Measurements from ENCODE around the gene HNRNPU. TPM values are rescaled to one million over a fixed set of nuclear protein-coding genes. Genes with fewer than 3 reads are reported as not detected.

The HNRNPU gene
- polyA plus RNA-seq, 1 donor from 2014 or later, result 346 TPM

DNA sequence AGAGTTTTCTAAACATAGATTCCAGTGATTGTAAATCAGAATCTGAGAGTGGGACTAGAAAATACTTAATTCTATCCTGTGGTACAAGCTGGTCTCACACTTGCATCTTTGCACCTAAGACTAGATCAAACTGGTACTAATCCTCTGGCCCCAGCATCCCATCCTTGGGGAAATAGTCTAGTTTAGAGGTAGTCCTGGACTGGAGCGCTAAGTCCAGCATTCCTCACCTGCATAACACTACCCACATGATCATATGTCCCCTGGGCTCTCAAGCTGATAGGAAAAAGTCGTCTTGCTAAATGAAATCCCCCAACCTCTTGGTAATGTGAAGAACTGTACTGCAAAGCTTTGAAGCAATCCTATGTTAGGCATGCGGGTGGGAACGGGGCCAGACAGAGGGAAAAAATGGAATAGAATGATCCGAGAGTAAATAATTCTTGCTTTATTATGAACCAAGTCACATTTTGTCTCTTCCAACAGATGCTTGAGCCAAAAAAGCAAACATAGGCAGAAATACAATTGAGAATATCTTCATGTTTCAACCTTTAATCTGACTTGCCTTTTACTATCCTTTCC lies 24.0 kb downstream of the HNRNPU start:
- H3K9me3 ChIP-seq (ENCODE audit: low read length), result no peaks in the 10 kb centered on the region
- no peak overlapping the region for H3K4me2 ChIP-seq (ENCODE audit: low read length)
- peaks cover 12% of the 10 kb centered on the region for H3K36me3 ChIP-seq (ENCODE audit: insufficient read depth, low read length)
- H3K9me2 ChIP-seq (ENCODE audit: insufficient read depth, low read length), result no peaks in the 10 kb centered on the region
- H3K27ac ChIP-seq (ENCODE audit: low read length), result no peak overlapping the region
- H3K9ac ChIP-seq (ENCODE audit: low read length), result no peak overlapping the region
- peaks cover 58% of the 10 kb centered on the region for H3K79me2 ChIP-seq (replicated peaks; ENCODE audit: insufficient read depth, low read length)
- TF ChIP-seq, protein P1, sequence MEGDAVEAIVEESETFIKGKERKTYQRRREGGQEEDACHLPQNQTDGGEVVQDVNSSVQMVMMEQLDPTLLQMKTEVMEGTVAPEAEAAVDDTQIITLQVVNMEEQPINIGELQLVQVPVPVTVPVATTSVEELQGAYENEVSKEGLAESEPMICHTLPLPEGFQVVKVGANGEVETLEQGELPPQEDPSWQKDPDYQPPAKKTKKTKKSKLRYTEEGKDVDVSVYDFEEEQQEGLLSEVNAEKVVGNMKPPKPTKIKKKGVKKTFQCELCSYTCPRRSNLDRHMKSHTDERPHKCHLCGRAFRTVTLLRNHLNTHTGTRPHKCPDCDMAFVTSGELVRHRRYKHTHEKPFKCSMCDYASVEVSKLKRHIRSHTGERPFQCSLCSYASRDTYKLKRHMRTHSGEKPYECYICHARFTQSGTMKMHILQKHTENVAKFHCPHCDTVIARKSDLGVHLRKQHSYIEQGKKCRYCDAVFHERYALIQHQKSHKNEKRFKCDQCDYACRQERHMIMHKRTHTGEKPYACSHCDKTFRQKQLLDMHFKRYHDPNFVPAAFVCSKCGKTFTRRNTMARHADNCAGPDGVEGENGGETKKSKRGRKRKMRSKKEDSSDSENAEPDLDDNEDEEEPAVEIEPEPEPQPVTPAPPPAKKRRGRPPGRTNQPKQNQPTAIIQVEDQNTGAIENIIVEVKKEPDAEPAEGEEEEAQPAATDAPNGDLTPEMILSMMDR (IDR thresholded peaks at IDR 0.05; ENCODE audit: poor library complexity, severe bottlenecking), result no peak
- TF ChIP-seq TAF1 (IDR thresholded peaks at IDR 0.05; ENCODE audit: low read depth) (no peak), EP300 (conservative IDR thresholded peaks at IDR 0.05; ENCODE audit: poor library complexity, severe bottlenecking) (no peak), POLR2AphosphoS5 (IDR thresholded peaks at IDR 0.05) (no peak), MXI1 (conservative IDR thresholded peaks at IDR 0.05; ENCODE audit: poor library complexity, severe bottlenecking) (no peak), RAD21 (conservative IDR thresholded peaks at IDR 0.05) (no peak), SMC3 (conservative IDR thresholded peaks at IDR 0.05; ENCODE audit: poor library complexity) (no peak), EZH2 (IDR thresholded peaks at IDR 0.05; ENCODE audit: borderline replicate concordance, insufficient read depth, low read length, poor library complexity, severe bottlenecking) (no peak)
- TF ChIP-seq, protein P2, sequence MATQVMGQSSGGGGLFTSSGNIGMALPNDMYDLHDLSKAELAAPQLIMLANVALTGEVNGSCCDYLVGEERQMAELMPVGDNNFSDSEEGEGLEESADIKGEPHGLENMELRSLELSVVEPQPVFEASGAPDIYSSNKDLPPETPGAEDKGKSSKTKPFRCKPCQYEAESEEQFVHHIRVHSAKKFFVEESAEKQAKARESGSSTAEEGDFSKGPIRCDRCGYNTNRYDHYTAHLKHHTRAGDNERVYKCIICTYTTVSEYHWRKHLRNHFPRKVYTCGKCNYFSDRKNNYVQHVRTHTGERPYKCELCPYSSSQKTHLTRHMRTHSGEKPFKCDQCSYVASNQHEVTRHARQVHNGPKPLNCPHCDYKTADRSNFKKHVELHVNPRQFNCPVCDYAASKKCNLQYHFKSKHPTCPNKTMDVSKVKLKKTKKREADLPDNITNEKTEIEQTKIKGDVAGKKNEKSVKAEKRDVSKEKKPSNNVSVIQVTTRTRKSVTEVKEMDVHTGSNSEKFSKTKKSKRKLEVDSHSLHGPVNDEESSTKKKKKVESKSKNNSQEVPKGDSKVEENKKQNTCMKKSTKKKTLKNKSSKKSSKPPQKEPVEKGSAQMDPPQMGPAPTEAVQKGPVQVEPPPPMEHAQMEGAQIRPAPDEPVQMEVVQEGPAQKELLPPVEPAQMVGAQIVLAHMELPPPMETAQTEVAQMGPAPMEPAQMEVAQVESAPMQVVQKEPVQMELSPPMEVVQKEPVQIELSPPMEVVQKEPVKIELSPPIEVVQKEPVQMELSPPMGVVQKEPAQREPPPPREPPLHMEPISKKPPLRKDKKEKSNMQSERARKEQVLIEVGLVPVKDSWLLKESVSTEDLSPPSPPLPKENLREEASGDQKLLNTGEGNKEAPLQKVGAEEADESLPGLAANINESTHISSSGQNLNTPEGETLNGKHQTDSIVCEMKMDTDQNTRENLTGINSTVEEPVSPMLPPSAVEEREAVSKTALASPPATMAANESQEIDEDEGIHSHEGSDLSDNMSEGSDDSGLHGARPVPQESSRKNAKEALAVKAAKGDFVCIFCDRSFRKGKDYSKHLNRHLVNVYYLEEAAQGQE (IDR thresholded peaks at IDR 0.05; ENCODE audit: borderline replicate concordance), result no peak
- H3K27me3 ChIP-seq (ENCODE audit: insufficient read depth, low read depth, low read length), result no peaks in the 10 kb centered on the region
- H3K4me3 ChIP-seq (ENCODE audit: low read length), result no peak overlapping the region
- H3F3A ChIP-seq (ENCODE audit: insufficient read depth, low read length, poor library complexity, severe bottlenecking), result no peaks in the 10 kb centered on the region
- no peaks in the 10 kb centered on the region for H4K20me1 ChIP-seq (ENCODE audit: insufficient read depth)
- H2AFZ ChIP-seq (ENCODE audit: low read depth, low read length), result no peak overlapping the region

DNA sequence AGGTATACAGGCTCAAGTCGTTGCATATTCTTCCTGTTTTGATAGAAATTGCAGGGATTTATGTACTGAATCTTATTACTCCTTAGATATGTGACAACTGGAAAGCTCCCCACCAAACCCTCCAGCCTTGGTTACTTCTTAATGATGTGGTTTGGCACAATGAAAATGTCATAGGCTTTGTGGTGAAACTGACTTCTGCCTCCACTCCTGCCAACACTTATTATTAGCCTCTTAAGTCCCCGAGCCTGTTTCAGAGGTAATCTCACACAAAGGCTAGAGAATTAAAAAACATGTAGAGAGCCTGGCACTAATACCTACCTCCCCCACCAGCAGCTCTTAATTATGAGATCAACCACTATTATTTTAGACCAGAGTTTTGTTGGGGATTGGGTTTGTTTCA lies 24.7 kb downstream of the HNRNPU start:
- no peak overlapping the region for H2AFZ ChIP-seq (ENCODE audit: low read depth, low read length)
- no peaks in the 10 kb centered on the region for H3K9me3 ChIP-seq (ENCODE audit: low read length)
- H4K20me1 ChIP-seq (ENCODE audit: insufficient read depth), result no peaks in the 10 kb centered on the region
- peaks cover 12% of the 10 kb centered on the region for H3K36me3 ChIP-seq (ENCODE audit: insufficient read depth, low read length)
- no peak overlapping the region for H3K4me2 ChIP-seq (ENCODE audit: low read length)
- no peaks in the 10 kb centered on the region for H3F3A ChIP-seq (ENCODE audit: insufficient read depth, low read length, poor library complexity, severe bottlenecking)
- peaks cover 58% of the 10 kb centered on the region for H3K79me2 ChIP-seq (replicated peaks; ENCODE audit: insufficient read depth, low read length)
- H3K9me2 ChIP-seq (ENCODE audit: insufficient read depth, low read length), result no peaks in the 10 kb centered on the region
- TF ChIP-seq MXI1 (conservative IDR thresholded peaks at IDR 0.05; ENCODE audit: poor library complexity, severe bottlenecking), result no peak
- TF ChIP-seq, protein P2 (IDR thresholded peaks at IDR 0.05; ENCODE audit: borderline replicate concordance), result no peak
- TF ChIP-seq POLR2AphosphoS5 (IDR thresholded peaks at IDR 0.05), result no peak
- no peak for TF ChIP-seq TAF1 (IDR thresholded peaks at IDR 0.05; ENCODE audit: low read depth)
- no peak for TF ChIP-seq EZH2 (IDR thresholded peaks at IDR 0.05; ENCODE audit: borderline replicate concordance, insufficient read depth, low read length, poor library complexity, severe bottlenecking)
- TF ChIP-seq EP300 (conservative IDR thresholded peaks at IDR 0.05; ENCODE audit: poor library complexity, severe bottlenecking), result no peak
- no peak for TF ChIP-seq RAD21 (conservative IDR thresholded peaks at IDR 0.05)
- TF ChIP-seq, protein P1 (IDR thresholded peaks at IDR 0.05; ENCODE audit: poor library complexity, severe bottlenecking), result no peak
- no peak for TF ChIP-seq SMC3 (conservative IDR thresholded peaks at IDR 0.05; ENCODE audit: poor library complexity)
- H3K27ac ChIP-seq (ENCODE audit: low read length), result no peak overlapping the region
- H3K27me3 ChIP-seq (ENCODE audit: insufficient read depth, low read depth, low read length), result no peaks in the 10 kb centered on the region
- H3K9ac ChIP-seq (ENCODE audit: low read length), result no peak overlapping the region
- H3K4me3 ChIP-seq (ENCODE audit: low read length), result no peak overlapping the region

All from neural cell (in vitro differentiated cells).